Measurements from ENCODE around the gene TENT4B.

The TENT4B gene

DNA sequence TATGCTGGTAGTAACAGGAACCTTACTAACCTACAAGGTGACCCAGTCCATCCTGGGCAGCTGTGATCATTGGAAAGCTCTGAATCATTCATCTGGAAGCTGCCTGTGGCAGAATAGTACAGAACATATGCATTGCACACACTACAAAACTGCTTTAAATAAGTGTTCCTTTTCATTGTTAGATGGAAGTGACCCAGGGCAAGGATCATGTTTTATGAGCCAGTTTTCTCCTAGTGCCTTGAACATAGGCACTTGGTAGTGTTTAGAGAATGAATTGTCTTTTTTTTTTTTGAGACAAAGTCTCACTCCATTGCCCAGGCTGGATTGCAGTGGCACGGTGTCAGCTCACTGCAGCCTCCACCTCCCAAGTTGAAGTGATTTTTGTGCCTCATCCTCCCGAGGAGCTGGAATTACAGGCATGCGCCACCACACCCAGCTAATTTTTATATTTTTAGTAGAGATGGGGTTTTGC lies 55.4 kb downstream of the TENT4B start:
- Histone ChIP-seq H3K4me3 (no peak overlapping the region), H3K9ac (ENCODE audit: insufficient read length) (no peak overlapping the region), H3K36me3 (ENCODE audit: insufficient read depth, low read length) (no peaks in the 10 kb centered on the region), H3K9me3 (ENCODE audit: low read depth, low read length) (no peaks in the 10 kb centered on the region), H3K27ac (no peak overlapping the region)
- no peak for DNase-seq (ENCODE audit: low read depth, low spot score)
- no peak for TF ChIP-seq FOXP2 (optimal IDR thresholded peaks at IDR 0.05; ENCODE audit: control extremely low read depth, extremely low read length, insufficient read depth)
- no peak for TF ChIP-seq POLR2AphosphoS5 (IDR thresholded peaks at IDR 0.05; ENCODE audit: borderline replicate concordance, low read depth, low read length)
- TF ChIP-seq EZH2 (IDR thresholded peaks at IDR 0.05), result no peak

DNA sequence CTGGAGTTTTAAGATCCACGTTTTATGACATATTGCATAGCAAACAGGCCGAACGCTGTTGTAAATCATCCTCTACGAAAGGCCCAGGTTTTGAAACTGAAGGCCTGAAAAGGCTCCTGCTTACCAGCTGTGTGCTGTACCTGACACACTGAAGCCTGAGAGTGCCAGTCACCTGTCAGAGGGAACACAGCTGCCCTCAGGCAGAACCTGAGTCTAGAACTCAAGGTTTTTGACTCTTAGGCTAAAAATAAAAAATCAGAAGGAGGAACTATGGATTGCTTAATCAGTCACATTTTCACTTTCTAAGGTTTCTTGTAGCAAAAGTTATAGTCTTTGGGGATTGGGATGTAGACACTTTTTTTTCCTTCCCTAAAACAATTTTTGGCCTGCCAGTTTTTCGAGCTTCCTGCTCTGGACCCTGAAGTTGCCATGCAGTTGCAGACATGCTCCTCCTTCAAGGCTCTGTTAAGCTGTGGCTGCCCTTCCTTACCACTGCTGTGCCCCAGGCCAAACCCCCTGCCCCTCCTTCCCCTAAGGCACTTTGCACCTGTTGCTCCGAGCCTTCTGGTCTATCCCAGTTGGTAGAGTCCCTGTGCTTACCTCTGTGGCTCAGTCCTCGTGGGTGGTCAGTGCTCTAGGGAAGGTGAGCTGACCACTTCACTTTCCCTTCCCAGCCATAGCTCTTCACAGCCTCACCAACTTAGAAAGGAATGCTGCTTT lies 56.6 kb downstream of the TENT4B start:
- Histone ChIP-seq H3K27ac (no peak overlapping the region), H3K9ac (ENCODE audit: insufficient read length) (no peak overlapping the region), H3K4me3 (no peak overlapping the region), H3K9me3 (ENCODE audit: low read depth, low read length) (no peaks in the 10 kb centered on the region), H3K36me3 (ENCODE audit: insufficient read depth, low read length) (peaks cover 2% of the 10 kb centered on the region)
- TF ChIP-seq FOXP2 (optimal IDR thresholded peaks at IDR 0.05; ENCODE audit: control extremely low read depth, extremely low read length, insufficient read depth), result no peak
- TF ChIP-seq EZH2 (IDR thresholded peaks at IDR 0.05), result no peak
- TF ChIP-seq POLR2AphosphoS5 (IDR thresholded peaks at IDR 0.05; ENCODE audit: borderline replicate concordance, low read depth, low read length), result no peak
- DNase-seq (ENCODE audit: low read depth, low spot score), result no peak

- Histone ChIP-seq H3K36me3 (ENCODE audit: insufficient read depth, low read length) (peaks cover 5% of the 10 kb centered on the region), H3K27ac (no peak overlapping the region), H3K4me3 (no peak overlapping the region), H3K9ac (ENCODE audit: insufficient read length) (no peak overlapping the region), H3K9me3 (ENCODE audit: low read depth, low read length) (no peaks in the 10 kb centered on the region)
- no peak for DNase-seq (ENCODE audit: low read depth, low spot score)
- TF ChIP-seq EZH2 (IDR thresholded peaks at IDR 0.05) (no peak), FOXP2 (optimal IDR thresholded peaks at IDR 0.05; ENCODE audit: control extremely low read depth, extremely low read length, insufficient read depth) (no peak), POLR2AphosphoS5 (IDR thresholded peaks at IDR 0.05; ENCODE audit: borderline replicate concordance, low read depth, low read length) (no peak)
Measured at GRCh38 chr16:50210266-50211038, 57.3 kb downstream of the TENT4B start.

DNA sequence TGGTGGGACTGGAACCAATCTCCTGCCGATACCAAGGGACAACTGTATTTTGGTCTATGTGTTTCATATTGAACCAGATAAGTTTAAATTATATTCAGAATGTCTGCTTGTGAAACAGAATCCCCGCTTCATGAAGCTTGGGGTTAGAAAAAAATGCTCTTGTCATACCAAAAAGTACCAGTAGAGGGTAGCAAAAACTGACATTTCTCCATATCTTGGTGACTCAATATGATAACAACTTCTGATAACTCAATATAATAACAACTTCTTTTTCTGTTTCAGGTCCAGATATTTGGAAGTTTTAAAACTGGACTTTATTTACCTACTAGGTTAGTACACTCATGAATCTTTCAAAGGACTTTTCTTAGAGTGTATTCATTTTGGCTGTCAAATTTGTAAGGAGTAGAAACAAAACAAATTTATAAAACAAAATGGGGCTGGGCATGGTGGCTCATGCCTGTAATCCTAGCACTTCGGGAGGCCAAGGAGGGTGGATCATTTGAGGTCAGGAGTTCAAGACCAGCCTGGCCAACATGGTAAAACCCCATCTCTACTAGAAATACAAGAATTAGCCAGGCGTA lies 60.9 kb downstream of the TENT4B start:
- Histone ChIP-seq H3K4me3 (no peak overlapping the region), H3K9me3 (ENCODE audit: low read depth, low read length) (no peaks in the 10 kb centered on the region), H3K9ac (ENCODE audit: insufficient read length) (no peak overlapping the region), H3K27ac (no peak overlapping the region), H3K36me3 (ENCODE audit: insufficient read depth, low read length) (peaks cover 5% of the 10 kb centered on the region)
- no peak for DNase-seq (ENCODE audit: low read depth, low spot score)
- TF ChIP-seq FOXP2 (optimal IDR thresholded peaks at IDR 0.05; ENCODE audit: control extremely low read depth, extremely low read length, insufficient read depth) (no peak), POLR2AphosphoS5 (IDR thresholded peaks at IDR 0.05; ENCODE audit: borderline replicate concordance, low read depth, low read length) (no peak), EZH2 (IDR thresholded peaks at IDR 0.05) (no peak)

GRCh38 chr16:50215680-50216079 lies 62.6 kb downstream of the TENT4B start:
- Histone ChIP-seq H3K4me3 (no peak overlapping the region), H3K36me3 (ENCODE audit: insufficient read depth, low read length) (peaks cover 5% of the 10 kb centered on the region), H3K9me3 (ENCODE audit: low read depth, low read length) (no peaks in the 10 kb centered on the region), H3K27ac (no peak overlapping the region), H3K9ac (ENCODE audit: insufficient read length) (no peak overlapping the region)
- no peak for TF ChIP-seq POLR2AphosphoS5 (IDR thresholded peaks at IDR 0.05; ENCODE audit: borderline replicate concordance, low read depth, low read length)
- no peak for TF ChIP-seq EZH2 (IDR thresholded peaks at IDR 0.05)
- no peak for TF ChIP-seq FOXP2 (optimal IDR thresholded peaks at IDR 0.05; ENCODE audit: control extremely low read depth, extremely low read length, insufficient read depth)
- no peak for DNase-seq (ENCODE audit: low read depth, low spot score)

- no peaks in the 10 kb centered on the region for H3K9me3 ChIP-seq (ENCODE audit: low read depth, low read length)
- no peak for DNase-seq (ENCODE audit: low read depth, low spot score)
- no peak overlapping the region for H3K27ac ChIP-seq
- H3K36me3 ChIP-seq (ENCODE audit: insufficient read depth, low read length), result peaks cover 5% of the 10 kb centered on the region
- H3K9ac ChIP-seq (ENCODE audit: insufficient read length), result no peak overlapping the region
- H3K4me3 ChIP-seq, result no peak overlapping the region
- TF ChIP-seq POLR2AphosphoS5 (IDR thresholded peaks at IDR 0.05; ENCODE audit: borderline replicate concordance, low read depth, low read length) (no peak), FOXP2 (optimal IDR thresholded peaks at IDR 0.05; ENCODE audit: control extremely low read depth, extremely low read length, insufficient read depth) (no peak), EZH2 (IDR thresholded peaks at IDR 0.05) (no peak)
Measured at GRCh38 chr16:50216231-50216630, 63.1 kb downstream of the TENT4B start.

DNA sequence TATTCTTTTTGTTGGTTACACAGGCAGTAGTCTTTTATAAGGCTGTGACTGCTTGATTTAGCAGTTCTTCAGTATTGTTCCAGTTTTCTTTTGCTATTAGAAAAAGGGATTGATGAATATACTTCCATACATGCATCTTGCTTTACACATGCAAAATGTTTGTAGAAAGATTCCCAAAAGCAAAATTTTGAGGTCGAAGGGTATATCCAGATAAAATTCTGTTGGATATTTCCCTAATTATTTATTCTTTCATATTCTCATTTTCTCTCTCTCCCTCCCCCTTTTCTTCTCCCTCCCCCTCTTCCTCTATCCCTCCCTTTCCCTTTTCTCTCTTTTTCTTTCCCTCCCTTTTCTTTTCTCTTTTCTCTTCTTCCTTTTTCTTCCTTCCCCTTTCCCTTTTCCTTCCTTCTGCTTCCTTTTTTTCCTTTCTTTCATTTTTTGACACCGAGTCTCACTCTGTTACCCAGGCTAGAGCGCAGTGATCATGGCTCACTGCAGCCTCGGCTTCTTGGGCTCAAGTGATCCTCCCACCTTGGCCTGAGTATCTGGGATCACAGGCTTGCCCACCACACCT lies 66.4 kb downstream of the TENT4B start:
- DNase-seq (ENCODE audit: low read depth, low spot score), result no peak
- Histone ChIP-seq H3K27ac (no peak overlapping the region), H3K9ac (ENCODE audit: insufficient read length) (no peak overlapping the region), H3K4me3 (no peak overlapping the region), H3K36me3 (ENCODE audit: insufficient read depth, low read length) (peaks cover 5% of the 10 kb centered on the region), H3K9me3 (ENCODE audit: low read depth, low read length) (no peaks in the 10 kb centered on the region)
- TF ChIP-seq POLR2AphosphoS5 (IDR thresholded peaks at IDR 0.05; ENCODE audit: borderline replicate concordance, low read depth, low read length), result no peak
- no peak for TF ChIP-seq EZH2 (IDR thresholded peaks at IDR 0.05)
- no peak for TF ChIP-seq FOXP2 (optimal IDR thresholded peaks at IDR 0.05; ENCODE audit: control extremely low read depth, extremely low read length, insufficient read depth)

GRCh38 chr16:50224286-50224685 lies 71.2 kb downstream of the TENT4B start:
- H3K27ac ChIP-seq, result no peak overlapping the region
- no peak for TF ChIP-seq POLR2AphosphoS5 (IDR thresholded peaks at IDR 0.05; ENCODE audit: borderline replicate concordance, low read depth, low read length)
- TF ChIP-seq EZH2 (IDR thresholded peaks at IDR 0.05), result no peak
- TF ChIP-seq FOXP2 (optimal IDR thresholded peaks at IDR 0.05; ENCODE audit: control extremely low read depth, extremely low read length, insufficient read depth), result no peak
- no peak overlapping the region for H3K4me3 ChIP-seq
- DNase-seq (ENCODE audit: low read depth, low spot score), result no peak
- no peaks in the 10 kb centered on the region for H3K9me3 ChIP-seq (ENCODE audit: low read depth, low read length)
- H3K9ac ChIP-seq (ENCODE audit: insufficient read length), result no peak overlapping the region
- peaks cover 3% of the 10 kb centered on the region; the same call in 1 of the 2 replicates for H3K36me3 ChIP-seq (ENCODE audit: insufficient read depth, low read length)
